Sigmoid colon (tissue), 7 donors: ENCODE results near the gene TXNRD2. TPM values are rescaled to one million over a fixed set of nuclear protein-coding genes. Genes with fewer than 3 reads are reported as not detected.

Experiments used
- DNase-seq: peaks from one replicate; pipeline ENCODE4 v3.0.0-alpha.2; 2019
- H3K27ac ChIP-seq, 4 donors: fragments of 200-600 bp; sonication (generic); one replicate each; pipeline ENCODE4 v1.5.1; 2016 to 2019; ENCODE audit warnings: mild to moderate bottlenecking in 1 of 4
- H3K27me3 ChIP-seq, 3 donors: fragments of 200-600 bp; sonication (generic); one replicate each; pipeline ENCODE4 v1.5.1; 2019; ENCODE audit warnings: mild to moderate bottlenecking in 1 of 3
- H3K36me3 ChIP-seq, 4 donors: fragments of 200-600 bp; sonication (generic); one replicate each; pipeline ENCODE4 v1.5.1; 2016 to 2019
- H3K4me1 ChIP-seq, 4 donors: fragments of 200-600 bp; sonication (generic); one replicate each; pipeline ENCODE4 v1.5.1; 2017 to 2019
- H3K4me3 ChIP-seq, 4 donors: fragments of 200-600 bp; sonication (generic); one replicate each; pipeline ENCODE4 v1.5.1; 2017 to 2019; ENCODE audit warnings: mild to moderate bottlenecking in 2 of 4, moderate library complexity in 1 of 4
- H3K9me3 ChIP-seq, 4 donors: fragments of 200-600 bp in 3 of 4; sonication (generic) in 3 of 4; one replicate each; pipeline versions ENCODE4 v1.5.1 to v1.6.1; 2013 to 2019
- EP300 ChIP-seq, 4 donors: sonication (generic); formaldehyde crosslinking; IDR thresholded peaks; one replicate each; pipeline ENCODE4 v1.6.1; 2017; ENCODE audit warnings: antibody characterized with exemption in 4 of 4
- POLR2A ChIP-seq, 2 donors: fragments of 450-650 bp; IDR thresholded peaks; one replicate each; pipeline ENCODE4 v1.6.1; 2016; ENCODE audit warnings: antibody characterized with exemption in 2 of 2, mild to moderate bottlenecking in 2 of 2, moderate library complexity in 2 of 2
- POLR2AphosphoS5 ChIP-seq, 4 donors: sonication (generic); formaldehyde crosslinking; IDR thresholded peaks; one replicate each; pipeline ENCODE4 v1.6.1; 2017; ENCODE audit warnings: antibody characterized with exemption in 4 of 4
- WGBS, 2 donors: extraction: QIAGEN DNeasy Blood & Tissue Kit; methylation state at CpG; one replicate each; pipeline ENCODE4 v1.1.7; 2013; 5-methylcytosine and 5-hydroxymethylcytosine counted together
- intact Hi-C: fragments of 100-400 bp; cut with DNase I; formaldehyde crosslinking; loops from one replicate; pipeline ENCODE4 v1.15.1; 2023
- polyA plus RNA-seq, 3 donors: library from polyadenylated mRNA; stranded (reverse); fragments of 200-250 nt; gene quantifications; one replicate each; pipeline ENCODE4 v1.2.3, GENCODE V29; 2013
- total RNA-seq, 4 donors: library from RNA; depleted of rRNA; stranded (reverse); fragments of >200 nt; gene quantifications; one replicate each; pipeline ENCODE4 v1.1.0, GENCODE V29; 2016
- TF ChIP-seq, protein P1 (sequence below), 4 experiments: fragments of 450-650 bp in 3 of 4; fragments of 200-600 bp in 1 of 4; IDR thresholded peaks; one replicate each; pipeline ENCODE4 v1.5.1; 2016 to 2019; ENCODE audit warnings: antibody characterized with exemption in 4 of 4, mild to moderate bottlenecking in 3 of 4, moderate library complexity in 2 of 4
- donor health status: healthy with polysubstance abuse.
- donor health status: Bipolar disorder and iron deficiency.
- donor health status: healthy.

Gene TXNRD2
- total and polyA plus RNA-seq, 7 donors = 13.2 to 29.6 (median 18.3) TPM

DNA sequence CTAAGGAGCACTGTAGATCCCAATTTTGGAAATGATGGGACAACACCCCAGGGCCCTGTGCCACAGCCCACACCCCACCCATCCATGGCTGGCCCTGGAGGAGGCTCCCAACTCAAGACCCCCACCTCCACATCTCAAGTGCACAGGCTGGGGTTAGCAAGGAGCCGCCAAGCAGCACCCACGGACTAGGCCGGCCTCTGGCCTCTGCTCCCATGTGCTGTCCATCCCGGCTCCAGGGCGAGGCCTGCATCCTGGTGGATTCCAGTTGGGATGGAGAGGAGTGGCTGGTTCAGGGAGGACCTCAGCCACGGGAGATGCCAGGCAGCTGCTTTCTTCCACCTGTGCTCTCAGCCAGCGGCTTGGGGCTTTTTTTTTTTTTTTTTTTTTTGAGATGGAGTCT is 43.5 kb downstream of the TXNRD2 start:
- 94% methylated on average over 7 of the region's 7 CpGs for WGBS, 2 donors
- Histone ChIP-seq H3K27me3 (no peaks in the 10 kb centered on the region), H3K9me3 (no peaks in the 10 kb centered on the region), H3K4me3 (no peak overlapping the region), H3K36me3 (peaks cover 0 to 68% (median 11%) of the 10 kb centered on the region in 4 donors), H3K4me1 (no peaks in the 10 kb centered on the region), H3K27ac (no peak overlapping the region)
- TF ChIP-seq POLR2AphosphoS5 (IDR thresholded peaks at IDR 0.05) = no peak
- no peak for TF ChIP-seq EP300 (IDR thresholded peaks at IDR 0.05)
- TF ChIP-seq, protein P1, sequence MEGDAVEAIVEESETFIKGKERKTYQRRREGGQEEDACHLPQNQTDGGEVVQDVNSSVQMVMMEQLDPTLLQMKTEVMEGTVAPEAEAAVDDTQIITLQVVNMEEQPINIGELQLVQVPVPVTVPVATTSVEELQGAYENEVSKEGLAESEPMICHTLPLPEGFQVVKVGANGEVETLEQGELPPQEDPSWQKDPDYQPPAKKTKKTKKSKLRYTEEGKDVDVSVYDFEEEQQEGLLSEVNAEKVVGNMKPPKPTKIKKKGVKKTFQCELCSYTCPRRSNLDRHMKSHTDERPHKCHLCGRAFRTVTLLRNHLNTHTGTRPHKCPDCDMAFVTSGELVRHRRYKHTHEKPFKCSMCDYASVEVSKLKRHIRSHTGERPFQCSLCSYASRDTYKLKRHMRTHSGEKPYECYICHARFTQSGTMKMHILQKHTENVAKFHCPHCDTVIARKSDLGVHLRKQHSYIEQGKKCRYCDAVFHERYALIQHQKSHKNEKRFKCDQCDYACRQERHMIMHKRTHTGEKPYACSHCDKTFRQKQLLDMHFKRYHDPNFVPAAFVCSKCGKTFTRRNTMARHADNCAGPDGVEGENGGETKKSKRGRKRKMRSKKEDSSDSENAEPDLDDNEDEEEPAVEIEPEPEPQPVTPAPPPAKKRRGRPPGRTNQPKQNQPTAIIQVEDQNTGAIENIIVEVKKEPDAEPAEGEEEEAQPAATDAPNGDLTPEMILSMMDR (IDR thresholded peaks at IDR 0.05) = no peak
- no peak for TF ChIP-seq POLR2A (IDR thresholded peaks at IDR 0.05)
- no peak for DNase-seq
- intact Hi-C loops = no loop called here

DNA sequence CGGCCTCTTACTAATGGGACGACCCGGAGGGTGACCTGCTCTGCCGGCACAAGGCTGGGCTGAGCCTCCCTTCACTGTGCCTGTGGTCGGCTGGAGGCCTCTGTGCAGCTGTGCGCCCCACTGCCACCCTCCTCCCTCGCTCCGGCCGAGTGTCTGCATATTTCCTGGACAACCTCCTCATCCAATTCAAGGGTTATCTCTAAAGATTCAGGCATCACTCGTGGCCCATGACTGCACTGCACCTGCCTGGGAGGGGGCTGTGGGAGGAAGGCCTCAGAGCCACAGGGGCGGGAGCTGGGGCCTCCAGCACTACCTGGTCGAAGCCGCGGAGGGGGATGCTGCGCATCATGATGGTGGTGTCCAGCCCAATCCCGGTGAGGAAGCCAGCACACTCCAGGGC is 43.9 kb downstream of the TXNRD2 start:
- Histone ChIP-seq H3K27me3 (no peaks in the 10 kb centered on the region), H3K9me3 (no peaks in the 10 kb centered on the region), H3K36me3 (peaks cover 0 to 67% (median 11%) of the 10 kb centered on the region in 4 donors), H3K27ac (no peak overlapping the region), H3K4me1 (peaks cover 0 to 3% (median 0%) of the 10 kb centered on the region in 4 donors), H3K4me3 (no peak overlapping the region)
- TF ChIP-seq POLR2AphosphoS5 (IDR thresholded peaks at IDR 0.05) = no peak
- TF ChIP-seq, protein P1 (IDR thresholded peaks at IDR 0.05) = no peak
- TF ChIP-seq EP300 (IDR thresholded peaks at IDR 0.05) = no peak
- no peak for TF ChIP-seq POLR2A (IDR thresholded peaks at IDR 0.05)
- 92 to 96% methylated on average over 16 of the region's 16 CpGs for WGBS, 2 donors
- no peak for DNase-seq
- intact Hi-C loops = no loop called here

DNA sequence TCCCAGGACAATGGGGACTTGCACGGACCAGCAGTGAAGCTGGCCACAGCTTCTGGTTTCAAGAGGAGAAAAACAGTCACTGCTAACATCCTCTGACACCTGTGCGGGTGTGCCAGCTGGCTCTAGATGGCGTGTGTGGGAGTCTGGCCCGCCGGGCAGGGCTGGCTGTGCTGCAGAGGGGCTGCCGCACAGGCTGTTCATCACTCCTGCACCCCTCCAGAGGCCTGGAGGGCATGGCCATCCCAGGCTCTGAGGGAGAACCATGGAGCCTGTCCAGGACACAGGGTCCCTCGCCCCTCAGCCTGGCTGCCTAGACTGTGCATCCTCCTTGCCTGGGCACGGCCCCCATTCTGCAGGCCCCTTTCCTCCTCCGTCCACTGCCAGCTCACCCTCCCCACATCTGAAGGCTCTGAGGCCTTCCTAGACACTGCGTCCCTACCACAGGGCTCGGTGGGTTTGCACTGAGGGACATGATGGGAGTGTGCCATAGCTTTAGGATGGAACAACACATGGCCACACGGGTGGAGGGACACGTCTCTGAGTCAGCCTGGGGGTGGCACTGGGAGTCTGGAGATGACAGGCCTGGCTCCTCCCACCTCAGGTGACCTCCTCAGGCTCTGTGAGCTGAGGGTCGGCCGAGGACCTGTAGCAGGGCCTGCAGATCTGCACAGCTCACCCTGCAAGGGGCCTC is 44.8 kb downstream of the TXNRD2 start:
- H3K36me3 ChIP-seq = peaks cover 0 to 58% (median 11%) of the 10 kb centered on the region in 4 donors
- WGBS, 2 donors = 80 to 90% methylated on average over 15 of the region's 15 CpGs

DNA sequence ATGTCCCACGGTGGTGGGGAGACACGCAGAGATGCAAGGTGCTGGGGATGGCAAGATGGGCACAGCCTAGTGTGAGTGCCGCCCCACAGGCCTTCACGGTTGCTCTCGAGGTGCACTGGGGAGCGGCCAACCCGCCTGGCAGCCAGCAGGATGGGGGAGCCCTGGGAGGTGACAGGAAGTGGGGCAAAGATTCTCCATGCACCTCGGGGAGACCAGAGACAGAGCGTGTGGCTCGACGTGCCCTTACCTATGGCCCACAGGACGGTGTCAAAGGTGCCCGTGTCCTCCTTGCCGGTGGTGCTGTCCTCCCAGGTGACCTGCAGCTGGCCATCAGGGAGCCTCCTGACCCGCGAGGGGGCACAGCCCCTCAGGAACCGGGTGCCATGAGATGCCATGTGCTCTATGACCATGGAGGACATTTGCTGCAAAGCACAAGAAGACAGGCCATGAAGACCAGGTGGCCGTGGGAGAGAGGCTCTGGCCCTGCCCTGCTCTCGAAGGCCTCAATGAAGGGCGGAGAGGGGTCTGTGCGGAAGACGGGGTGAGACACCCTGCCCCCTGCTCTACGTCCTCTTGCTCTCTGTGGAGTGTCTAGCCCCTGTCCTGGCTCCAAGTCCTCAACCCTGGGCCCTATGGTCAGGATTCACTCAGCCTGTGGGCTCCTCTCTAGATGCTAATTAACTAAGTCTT is 46.3 kb downstream of the TXNRD2 start:
- DNase-seq = no peak
- peaks cover 0 to 21% (median 4%) of the 10 kb centered on the region in 4 donors for H3K4me1 ChIP-seq
- intact Hi-C loops = no loop called here
- no peak overlapping the region for H3K4me3 ChIP-seq
- no peak overlapping the region for H3K27ac ChIP-seq
- 87 to 94% methylated on average over 23 of the region's 23 CpGs for WGBS, 2 donors
- H3K36me3 ChIP-seq = peaks cover 0 to 50% (median 11%) of the 10 kb centered on the region in 4 donors
- H3K9me3 ChIP-seq = no peaks in the 10 kb centered on the region
- no peaks in the 10 kb centered on the region for H3K27me3 ChIP-seq
- TF ChIP-seq POLR2A (IDR thresholded peaks at IDR 0.05) (no peak), EP300 (IDR thresholded peaks at IDR 0.05) (no peak), POLR2AphosphoS5 (IDR thresholded peaks at IDR 0.05) (no peak)

More for the DNA sequence above, 44.8 kb downstream of the TXNRD2 start:
- H3K4me3 ChIP-seq = no peak overlapping the region
- intact Hi-C loops = no loop called here
- no peaks in the 10 kb centered on the region for H3K27me3 ChIP-seq
- no peak for DNase-seq
- TF ChIP-seq POLR2AphosphoS5 (IDR thresholded peaks at IDR 0.05) (no peak), POLR2A (IDR thresholded peaks at IDR 0.05) (no peak), EP300 (IDR thresholded peaks at IDR 0.05) (no peak)
- TF ChIP-seq, protein P1 (IDR thresholded peaks at IDR 0.05) = no peak
- no peak overlapping the region for H3K27ac ChIP-seq
- peaks cover 0 to 12% (median 4%) of the 10 kb centered on the region in 4 donors for H3K4me1 ChIP-seq
- H3K9me3 ChIP-seq = no peaks in the 10 kb centered on the region

DNA sequence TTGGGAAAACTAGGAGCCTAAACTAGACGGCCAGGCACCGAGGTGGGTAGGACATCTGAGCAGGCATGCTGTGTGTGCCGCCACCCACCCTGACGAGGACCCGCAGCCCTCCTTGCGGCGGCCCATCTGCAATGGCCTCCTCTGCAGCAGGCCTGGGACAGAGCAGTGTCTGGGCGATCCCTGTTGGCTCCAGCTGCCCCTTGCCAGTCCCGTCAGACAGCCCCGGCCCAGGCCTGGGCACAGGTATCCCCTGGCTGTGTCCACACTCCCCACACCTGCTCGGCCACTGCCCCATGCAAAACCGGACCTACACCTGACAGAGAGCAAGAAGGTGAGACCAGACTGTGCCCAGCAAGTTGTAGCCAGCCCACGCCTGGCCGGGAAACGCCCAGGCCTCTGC is 48.3 kb downstream of the TXNRD2 start:
- H3K9me3 ChIP-seq = no peaks in the 10 kb centered on the region
- H3K27ac ChIP-seq = no peak overlapping the region
- peaks cover 0 to 21% (median 4%) of the 10 kb centered on the region in 4 donors for H3K4me1 ChIP-seq
- H3K4me3 ChIP-seq = no peak overlapping the region
- WGBS, 2 donors = 94 to 95% methylated on average over 15 of the region's 15 CpGs
- intact Hi-C loops = no loop called here
- no peaks in the 10 kb centered on the region for H3K27me3 ChIP-seq
- no peak for DNase-seq
- peaks cover 0 to 37% (median 8%) of the 10 kb centered on the region in 4 donors for H3K36me3 ChIP-seq
- TF ChIP-seq EP300 (IDR thresholded peaks at IDR 0.05) (no peak), POLR2AphosphoS5 (IDR thresholded peaks at IDR 0.05) (no peak), POLR2A (IDR thresholded peaks at IDR 0.05) (no peak)
- TF ChIP-seq, protein P1 (IDR thresholded peaks at IDR 0.05) = no peak
